Muscle layer of duodenum (tissue), 2 donors: ENCODE data around the gene CREB1.
"Not testable (repeated sequence)": the region's sequence is repeated elsewhere in the genome, so short reads cannot be mapped to it uniquely, and the experiment has no call there.

Source experiments
- H3K27ac ChIP-seq: one replicate; pipeline ENCODE4 v1.7.0; 2013; ENCODE audit warnings: mild to moderate bottlenecking, low read length
- H3K27me3 ChIP-seq: one replicate; pipeline ENCODE4 v1.7.0; 2013; ENCODE audit warnings: low read depth, mild to moderate bottlenecking, control low read depth, low read length
- H3K36me3 ChIP-seq, 2 donors: one replicate each; pipeline ENCODE4 v1.7.0; 2013; ENCODE audit warnings: low read length in 2 of 2, control low read depth in 1 of 2, mild to moderate bottlenecking in 1 of 2; ENCODE audit not compliant: insufficient read depth in 2 of 2, control insufficient read depth in 1 of 2
- H3K4me1 ChIP-seq, 2 donors: one replicate each; pipeline ENCODE4 v1.7.0; 2013; ENCODE audit warnings: low read length in 2 of 2, mild to moderate bottlenecking in 2 of 2, control low read depth in 1 of 2, moderate library complexity in 1 of 2; ENCODE audit not compliant: insufficient read depth in 2 of 2, control insufficient read depth in 1 of 2
- H3K4me3 ChIP-seq, 2 donors: one replicate each; pipeline ENCODE4 v1.7.0; 2013; ENCODE audit warnings: low read length in 2 of 2, low read depth in 1 of 2, mild to moderate bottlenecking in 1 of 2
- H3K9me3 ChIP-seq, 2 donors: one replicate each; pipeline ENCODE4 v1.7.0; 2013; ENCODE audit warnings: low read length in 2 of 2, control low read depth in 1 of 2, mild to moderate bottlenecking in 1 of 2; ENCODE audit not compliant: control insufficient read depth in 1 of 2
- donor health status: healthy.

Gene CREB1

GRCh38 chr2:207640661-207641060 lies 110.9 kb downstream of the CREB1 start:
- H3K4me1 ChIP-seq: no peaks in the 10 kb centered on the region
- H3K4me3 ChIP-seq: no peak overlapping the region
- H3K9me3 ChIP-seq: peaks cover 0 to 4% of the 10 kb centered on the region in 2 donors
- H3K27me3 ChIP-seq: no peaks in the 10 kb centered on the region
- H3K36me3 ChIP-seq: no peaks in the 10 kb centered on the region
- no peak overlapping the region for H3K27ac ChIP-seq

- no peaks in the 10 kb centered on the region for H3K4me1 ChIP-seq
- H3K9me3 ChIP-seq: peaks cover 0 to 4% of the 10 kb centered on the region in 2 donors
- H3K4me3 ChIP-seq: no peak overlapping the region
- H3K27me3 ChIP-seq: no peaks in the 10 kb centered on the region
- no peaks in the 10 kb centered on the region for H3K36me3 ChIP-seq
- no peak overlapping the region for H3K27ac ChIP-seq
Observed at GRCh38 chr2:207643892-207644291, 114.1 kb downstream of the CREB1 start.

- H3K27ac ChIP-seq, H3K27me3 ChIP-seq, H3K9me3 ChIP-seq: not testable (repeated sequence)
Observed at GRCh38 chr2:207646582-207646981, 116.8 kb downstream of the CREB1 start.

More at GRCh38 chr2:207646582-207646981, 116.8 kb downstream of the CREB1 start:
- not testable (repeated sequence) for H3K4me3 ChIP-seq, H3K4me1 ChIP-seq, H3K36me3 ChIP-seq
